Endothelial cell of umbilical vein (primary cell): ENCODE measurements around the gene PDGFRB.

Source experiments
- EZH2 ChIP-seq: IDR thresholded peaks from 2 replicates; pipeline ENCODE4 v1.6.1; 2012; ENCODE audit warnings: borderline replicate concordance, low read depth, mild to moderate bottlenecking, moderate library complexity, low read length, inconsistent platforms; ENCODE audit not compliant: severe bottlenecking
- GATA2 ChIP-seq: IDR thresholded peaks from 2 replicates; pipeline ENCODE4 v1.7.0; 2011; ENCODE audit warnings: low read depth, mild to moderate bottlenecking, moderate library complexity, mixed read lengths, low read length; ENCODE audit not compliant: insufficient read length, insufficient read depth
- JUN ChIP-seq: IDR thresholded peaks from 2 replicates; pipeline ENCODE4 v1.6.1; 2011; ENCODE audit warnings: borderline replicate concordance, low read depth; ENCODE audit not compliant: insufficient read length, insufficient read depth
- POLR2A ChIP-seq: IDR thresholded peaks from 2 replicates; pipeline ENCODE4 v1.6.1; 2012; ENCODE audit warnings: low read depth, mild to moderate bottlenecking, control low read depth, low read length
- TF ChIP-seq, protein P1 (sequence below), 2 donors: IDR thresholded peaks; 1 replicate in 1 of 2; 2 replicates in 1 of 2; pipeline ENCODE4 v1.5.1; 2011; ENCODE audit warnings: low read length in 2 of 2, mild to moderate bottlenecking in 2 of 2, moderate library complexity in 2 of 2, control low read depth in 1 of 2, inconsistent platforms in 1 of 2, low read depth in 1 of 2; ENCODE audit not compliant: insufficient read depth in 1 of 2; ENCODE audit errors: extremely low read depth in 1 of 2
- TF ChIP-seq, protein P2 (sequence below): IDR thresholded peaks from 2 replicates; pipeline ENCODE4 v1.6.1; 2011; ENCODE audit not compliant: insufficient read depth, insufficient read length

DNA sequence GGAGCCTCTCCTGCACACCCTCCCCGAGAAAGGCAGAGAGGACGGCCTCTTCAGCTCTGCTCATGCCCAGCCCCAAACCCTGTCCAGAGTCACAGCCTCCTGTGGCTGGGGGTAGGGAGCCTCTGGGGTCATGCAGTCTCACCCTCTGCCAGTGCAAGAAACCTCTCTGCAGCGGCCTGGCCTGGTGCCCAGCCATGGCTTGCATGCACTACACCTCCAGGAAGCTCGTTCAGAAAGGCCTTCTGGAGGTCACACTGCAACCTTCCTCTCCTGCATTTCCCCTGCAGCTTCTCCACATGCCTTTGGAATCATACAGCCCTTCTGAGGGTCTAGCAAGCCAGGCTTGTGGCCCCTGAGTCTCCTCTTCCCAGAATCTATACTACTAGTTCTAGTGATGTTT, 87.2 kb downstream of the PDGFRB start:
- TF ChIP-seq, protein P1, sequence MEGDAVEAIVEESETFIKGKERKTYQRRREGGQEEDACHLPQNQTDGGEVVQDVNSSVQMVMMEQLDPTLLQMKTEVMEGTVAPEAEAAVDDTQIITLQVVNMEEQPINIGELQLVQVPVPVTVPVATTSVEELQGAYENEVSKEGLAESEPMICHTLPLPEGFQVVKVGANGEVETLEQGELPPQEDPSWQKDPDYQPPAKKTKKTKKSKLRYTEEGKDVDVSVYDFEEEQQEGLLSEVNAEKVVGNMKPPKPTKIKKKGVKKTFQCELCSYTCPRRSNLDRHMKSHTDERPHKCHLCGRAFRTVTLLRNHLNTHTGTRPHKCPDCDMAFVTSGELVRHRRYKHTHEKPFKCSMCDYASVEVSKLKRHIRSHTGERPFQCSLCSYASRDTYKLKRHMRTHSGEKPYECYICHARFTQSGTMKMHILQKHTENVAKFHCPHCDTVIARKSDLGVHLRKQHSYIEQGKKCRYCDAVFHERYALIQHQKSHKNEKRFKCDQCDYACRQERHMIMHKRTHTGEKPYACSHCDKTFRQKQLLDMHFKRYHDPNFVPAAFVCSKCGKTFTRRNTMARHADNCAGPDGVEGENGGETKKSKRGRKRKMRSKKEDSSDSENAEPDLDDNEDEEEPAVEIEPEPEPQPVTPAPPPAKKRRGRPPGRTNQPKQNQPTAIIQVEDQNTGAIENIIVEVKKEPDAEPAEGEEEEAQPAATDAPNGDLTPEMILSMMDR (IDR thresholded peaks at IDR 0.05; ENCODE audit: extremely low read depth in 1 of 2, insufficient read depth in 1 of 2, low read depth in 1 of 2, low read length in 2 of 2), result no peak
- TF ChIP-seq EZH2 (no peak), POLR2A (no peak), JUN (no peak), GATA2 (no peak)
- TF ChIP-seq, protein P2, sequence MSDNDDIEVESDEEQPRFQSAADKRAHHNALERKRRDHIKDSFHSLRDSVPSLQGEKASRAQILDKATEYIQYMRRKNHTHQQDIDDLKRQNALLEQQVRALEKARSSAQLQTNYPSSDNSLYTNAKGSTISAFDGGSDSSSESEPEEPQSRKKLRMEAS, result no peak
